ENCODE results near the gene NMRK2.

Gene NMRK2

DNA sequence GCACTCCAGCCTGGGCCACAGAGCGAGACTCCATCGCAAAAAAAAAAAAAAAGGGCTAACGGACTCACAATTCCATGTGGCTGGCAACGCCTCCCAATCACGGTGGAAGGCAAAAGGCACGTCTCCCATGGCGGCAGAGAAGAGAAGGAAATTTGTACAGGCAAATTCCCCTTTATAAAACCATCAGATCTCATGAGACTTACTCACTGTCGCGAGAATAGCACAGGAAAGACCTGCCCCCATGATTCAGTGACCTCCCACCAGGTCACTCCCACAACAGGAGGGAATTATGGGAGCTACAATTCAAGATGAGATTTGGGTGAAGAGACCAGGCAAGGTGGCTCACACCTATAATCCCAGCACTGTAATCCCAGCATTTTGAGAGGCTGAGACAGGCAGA, 18.7 kb upstream of the NMRK2 start:
- ChIA-PET POLR2A (no interaction called here), CTCF (no interaction called here)
- no peak for DNase-seq (ENCODE audit: extremely low spot score)
- TF ChIP-seq, protein P1, sequence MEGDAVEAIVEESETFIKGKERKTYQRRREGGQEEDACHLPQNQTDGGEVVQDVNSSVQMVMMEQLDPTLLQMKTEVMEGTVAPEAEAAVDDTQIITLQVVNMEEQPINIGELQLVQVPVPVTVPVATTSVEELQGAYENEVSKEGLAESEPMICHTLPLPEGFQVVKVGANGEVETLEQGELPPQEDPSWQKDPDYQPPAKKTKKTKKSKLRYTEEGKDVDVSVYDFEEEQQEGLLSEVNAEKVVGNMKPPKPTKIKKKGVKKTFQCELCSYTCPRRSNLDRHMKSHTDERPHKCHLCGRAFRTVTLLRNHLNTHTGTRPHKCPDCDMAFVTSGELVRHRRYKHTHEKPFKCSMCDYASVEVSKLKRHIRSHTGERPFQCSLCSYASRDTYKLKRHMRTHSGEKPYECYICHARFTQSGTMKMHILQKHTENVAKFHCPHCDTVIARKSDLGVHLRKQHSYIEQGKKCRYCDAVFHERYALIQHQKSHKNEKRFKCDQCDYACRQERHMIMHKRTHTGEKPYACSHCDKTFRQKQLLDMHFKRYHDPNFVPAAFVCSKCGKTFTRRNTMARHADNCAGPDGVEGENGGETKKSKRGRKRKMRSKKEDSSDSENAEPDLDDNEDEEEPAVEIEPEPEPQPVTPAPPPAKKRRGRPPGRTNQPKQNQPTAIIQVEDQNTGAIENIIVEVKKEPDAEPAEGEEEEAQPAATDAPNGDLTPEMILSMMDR (IDR thresholded peaks at IDR 0.05; ENCODE audit: control extremely low read depth, extremely low read depth, low read depth, missing control alignments) = no peak

DNA sequence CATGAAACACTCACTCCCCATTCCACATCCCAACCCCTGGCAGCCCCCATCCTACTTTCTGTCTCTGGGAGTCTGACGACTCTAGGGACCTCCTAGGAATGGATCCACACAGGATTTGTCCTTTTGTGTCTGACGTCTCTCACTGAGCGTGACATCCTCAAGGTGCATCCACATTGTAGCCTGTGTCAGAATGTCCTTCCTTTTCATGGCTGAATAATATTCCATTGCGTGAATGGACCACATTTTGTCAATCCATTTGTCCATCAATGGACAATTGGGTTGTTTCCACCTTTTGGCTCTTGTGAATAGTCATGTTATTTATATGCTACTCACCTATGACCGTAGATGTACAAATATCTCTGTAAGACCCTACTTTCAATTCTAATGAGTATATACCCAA, 16.8 kb upstream of the NMRK2 start:
- TF ChIP-seq, protein P1 (IDR thresholded peaks at IDR 0.05; ENCODE audit: control extremely low read depth, extremely low read depth, low read depth, missing control alignments) = no peak
- POLR2A ChIA-PET = no interaction called here
- DNase-seq (ENCODE audit: extremely low spot score) = no peak
- CTCF ChIA-PET = no interaction called here

DNA sequence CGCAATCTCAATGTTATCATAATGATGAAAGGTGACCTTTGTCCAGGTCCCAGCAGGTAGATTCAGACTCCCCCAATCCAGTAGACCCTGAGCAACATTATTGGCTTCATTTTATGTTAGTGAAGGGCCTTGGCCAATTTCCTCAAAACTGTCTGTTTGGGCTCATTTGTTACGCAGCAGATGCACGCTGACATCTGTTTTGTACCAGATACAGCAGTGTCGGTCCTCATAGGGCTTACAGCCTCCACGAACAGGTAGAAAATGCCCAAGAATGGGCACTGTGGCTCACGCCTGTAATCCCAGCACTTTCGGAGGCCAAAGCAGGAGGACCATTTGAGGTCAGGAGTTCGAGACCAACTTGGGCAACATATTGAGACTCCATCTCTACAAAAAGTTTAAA, 13.1 kb upstream of the NMRK2 start:
- TF ChIP-seq, protein P1 (IDR thresholded peaks at IDR 0.05; ENCODE audit: control extremely low read depth, extremely low read depth, low read depth, missing control alignments) = no peak
- DNase-seq (ENCODE audit: extremely low spot score) = no peak
- ChIA-PET POLR2A (no interaction called here), CTCF (no interaction called here)

DNA sequence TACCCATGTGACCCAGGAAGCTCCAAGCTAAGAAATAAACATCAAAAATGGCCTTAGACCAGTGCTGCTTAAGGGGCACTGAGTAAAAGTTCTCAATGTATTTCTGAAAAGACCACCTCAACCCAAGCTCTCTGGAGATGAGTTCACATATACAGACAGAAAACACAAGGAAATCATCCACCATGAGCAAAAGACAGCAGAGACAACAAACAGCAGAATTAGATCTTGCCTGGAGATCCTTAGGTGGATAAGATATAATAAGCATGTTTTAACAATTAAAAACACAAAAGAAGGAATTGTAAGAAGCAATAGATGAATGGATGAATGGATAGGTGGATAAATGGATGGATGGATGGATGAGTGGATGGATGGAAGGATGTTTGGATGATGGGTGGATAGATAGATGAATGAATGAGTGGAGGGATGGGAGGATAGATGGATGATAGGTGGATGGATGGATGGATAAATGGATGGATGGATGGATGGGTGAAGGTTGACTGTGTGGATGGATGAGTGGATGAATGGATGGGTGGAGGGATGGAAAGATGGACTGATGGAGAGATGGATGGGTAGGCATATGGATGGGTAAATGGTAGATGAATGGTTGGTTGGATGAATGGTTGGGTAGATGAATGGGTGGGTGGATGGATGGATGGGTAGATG, 9.6 kb upstream of the NMRK2 start:
- TF ChIP-seq, protein P1 (IDR thresholded peaks at IDR 0.05; ENCODE audit: control extremely low read depth, extremely low read depth, low read depth, missing control alignments) = no peak
- CTCF ChIA-PET = no interaction called here
- DNase-seq (ENCODE audit: extremely low spot score) = no peak
- POLR2A ChIA-PET = no interaction called here

DNA sequence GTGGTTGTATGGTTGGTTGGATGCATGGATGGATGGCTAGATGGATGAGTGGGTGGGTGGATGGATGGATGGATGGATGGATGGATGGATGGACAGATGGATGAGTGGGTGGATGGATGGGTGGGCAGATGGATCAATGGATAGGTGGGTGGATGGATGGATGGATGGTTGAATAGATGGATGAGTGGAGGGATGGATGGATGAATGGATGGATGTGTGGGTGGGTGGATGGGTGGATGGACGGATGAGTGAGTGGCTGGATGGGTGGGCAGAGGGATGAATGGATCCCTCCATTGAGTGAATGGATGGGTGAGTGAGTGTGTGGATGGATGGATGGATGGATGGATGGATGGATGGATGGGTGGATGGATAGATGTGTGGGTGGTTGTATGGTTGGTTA, 9.0 kb upstream of the NMRK2 start:
- DNase-seq (ENCODE audit: extremely low spot score) = no peak
- ChIA-PET POLR2A (no interaction called here), CTCF (no interaction called here)
- TF ChIP-seq, protein P1 (IDR thresholded peaks at IDR 0.05; ENCODE audit: control extremely low read depth, extremely low read depth, low read depth, missing control alignments) = no peak

DNA sequence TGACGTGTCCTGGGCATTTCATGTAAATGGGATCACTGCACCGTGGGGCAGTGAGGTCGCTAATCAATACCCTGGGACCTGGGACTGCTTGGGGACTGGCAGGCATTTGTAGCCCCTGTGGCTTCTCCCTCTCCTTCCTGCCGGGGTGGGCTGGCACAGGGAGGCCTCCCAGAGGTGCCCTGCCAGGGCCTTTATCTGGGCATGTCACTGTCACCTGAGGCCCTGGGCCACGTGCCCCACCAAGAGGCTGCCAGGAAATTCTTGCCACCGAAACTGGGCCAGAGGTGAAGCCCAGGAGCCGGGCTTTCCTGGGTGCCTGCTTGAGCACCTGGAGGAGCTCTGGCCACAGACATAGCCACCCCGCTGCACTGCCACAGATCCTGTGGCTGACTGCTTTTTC, 1.8 kb upstream of the NMRK2 start:
- CTCF ChIA-PET = no interaction called here
- TF ChIP-seq, protein P1 (IDR thresholded peaks at IDR 0.05; ENCODE audit: control extremely low read depth, extremely low read depth, low read depth, missing control alignments) = no peak
- DNase-seq (ENCODE audit: extremely low spot score) = no peak
- POLR2A ChIA-PET = no interaction called here
